HG03039 (cell line): ENCODE data around the gene KRTAP5-3.
"Not testable (repeated sequence)": the region's sequence is repeated elsewhere in the genome, so short reads cannot be mapped to it uniquely, and the experiment has no call there.

Experiments used
- ATAC-seq: cut with Tn5 transposase; IDR thresholded peaks from one replicate; pipeline ENCODE4 v1.9.1; 2021; ENCODE audit warnings: mild to moderate bottlenecking, moderate library complexity; ENCODE audit not compliant: unreplicated experiment

KRTAP5-3 gene

GRCh38 chr11:1608363-1608762, at the start of gene KRTAP5-3:
KRTAP5-3 (minus strand) TSS chr11:1608463; CDS start chr11:1608385, 78 bp downstream.
- ATAC-seq = no peak

GRCh38 chr11:1656670-1657069, 48.4 kb upstream of the KRTAP5-3 start:
- ATAC-seq = no peak

- no peak for ATAC-seq
These were observed 47.8 kb upstream of the KRTAP5-3 start for GRCh38 chr11:1656061-1656441.

- no peak for ATAC-seq
These were observed 47.2 kb upstream of the KRTAP5-3 start for GRCh38 chr11:1655168-1656060.

GRCh38 chr11:1654388-1655167, 46.3 kb upstream of the KRTAP5-3 start:
- ATAC-seq = no peak

- no peak for ATAC-seq
These were observed 45.5 kb upstream of the KRTAP5-3 start for GRCh38 chr11:1653541-1654387.

GRCh38 chr11:1652771-1653540, 44.7 kb upstream of the KRTAP5-3 start:
- no peak for ATAC-seq

GRCh38 chr11:1652442-1652770, 44.1 kb upstream of the KRTAP5-3 start:
- ATAC-seq = no peak

- ATAC-seq = no peak
These were observed 43.8 kb upstream of the KRTAP5-3 start for GRCh38 chr11:1652026-1652425.

GRCh38 chr11:1651411-1651980, 43.2 kb upstream of the KRTAP5-3 start:
- no peak for ATAC-seq

GRCh38 chr11:1650918-1651262, 42.6 kb upstream of the KRTAP5-3 start:
- no peak for ATAC-seq

GRCh38 chr11:1650034-1650917, 42.0 kb upstream of the KRTAP5-3 start:
- ATAC-seq = no peak

- ATAC-seq = no peak
These were observed 40.6 kb upstream of the KRTAP5-3 start for GRCh38 chr11:1648653-1649420.

- ATAC-seq = no peak
These were observed 39.8 kb upstream of the KRTAP5-3 start for GRCh38 chr11:1647901-1648652.

GRCh38 chr11:1646540-1646939, 38.3 kb upstream of the KRTAP5-3 start:
- not testable (repeated sequence) for ATAC-seq

- ATAC-seq = no peak
These were observed 37.1 kb upstream of the KRTAP5-3 start for GRCh38 chr11:1645357-1645821.

GRCh38 chr11:1644601-1645356, 36.5 kb upstream of the KRTAP5-3 start:
- no peak for ATAC-seq
